ENCODE data around the gene MPST.
A peak's percentile ranks its signal among the peaks of the same experiment; 100 is the strongest.

The MPST gene

GRCh38 chr22:37022483-37023337, 3.2 kb downstream of the MPST start:
- DNase-seq (ENCODE audit: low read depth, low spot score), result no peak

GRCh38 chr22:37023743-37024338, 4.3 kb downstream of the MPST start:
- no peak for DNase-seq (ENCODE audit: low read depth, low spot score)

- no peak for DNase-seq (ENCODE audit: low read depth, low spot score)
Observed at GRCh38 chr22:37024339-37025157, 5.0 kb downstream of the MPST start.

GRCh38 chr22:37025500-37026070, 6.0 kb downstream of the MPST start:
- peak; percentile 81 for DNase-seq (ENCODE audit: low read depth, low spot score)

GRCh38 chr22:37026325-37026724, 6.8 kb downstream of the MPST start:
- peak; percentile 47 for DNase-seq (ENCODE audit: low read depth, low spot score)

- DNase-seq (ENCODE audit: low read depth, low spot score), result no peak
Observed at GRCh38 chr22:37027556-37027955, 8.0 kb downstream of the MPST start.

GRCh38 chr22:37028692-37029674, 9.4 kb downstream of the MPST start:
- DNase-seq (ENCODE audit: low read depth, low spot score), result no peak

- no peak for DNase-seq (ENCODE audit: low read depth, low spot score)
Observed at GRCh38 chr22:37030560-37031281, 11.2 kb downstream of the MPST start.

- no peak for DNase-seq (ENCODE audit: low read depth, low spot score)
Observed at GRCh38 chr22:37032134-37032534, 12.6 kb downstream of the MPST start.

GRCh38 chr22:37032535-37033460, 13.3 kb downstream of the MPST start:
- DNase-seq (ENCODE audit: low read depth, low spot score), result peak; percentile 44

GRCh38 chr22:37033605-37034430, 14.3 kb downstream of the MPST start:
- no peak for DNase-seq (ENCODE audit: low read depth, low spot score)

GRCh38 chr22:37036655-37037377, 17.3 kb downstream of the MPST start:
- DNase-seq (ENCODE audit: low read depth, low spot score), result no peak

GRCh38 chr22:37037669-37038068, 18.1 kb downstream of the MPST start:
- DNase-seq (ENCODE audit: low read depth, low spot score), result no peak

GRCh38 chr22:37039466-37039865, 19.9 kb downstream of the MPST start:
- no peak for DNase-seq (ENCODE audit: low read depth, low spot score)

GRCh38 chr22:37043209-37043827, 23.8 kb downstream of the MPST start:
- no peak for DNase-seq (ENCODE audit: low read depth, low spot score)

GRCh38 chr22:37043828-37044538, 24.4 kb downstream of the MPST start:
- DNase-seq (ENCODE audit: low read depth, low spot score), result peak; percentile 75

Measured in ELF-1 (cell line).